GM19193 (cell line): ENCODE data around the gene KRT72.

Experiments
- POLR2A ChIP-seq: IDR thresholded peaks from 4 replicates; pipeline ENCODE4 v1.6.1; 2011; ENCODE audit not compliant: insufficient read depth, insufficient read length; ENCODE audit errors: extremely low read depth

The KRT72 gene

GRCh38 chr12:52634266-52635056, 33.2 kb upstream of the KRT72 start:
- TF ChIP-seq POLR2A = no peak

- TF ChIP-seq POLR2A = no peak
These were observed 32.1 kb upstream of the KRT72 start for GRCh38 chr12:52633383-52633782.

- TF ChIP-seq POLR2A = no peak
These were observed 31.4 kb upstream of the KRT72 start for GRCh38 chr12:52632656-52633055.

- TF ChIP-seq POLR2A = no peak
These were observed 30.6 kb upstream of the KRT72 start for GRCh38 chr12:52631676-52632459.

- TF ChIP-seq POLR2A = no peak
These were observed 30.0 kb upstream of the KRT72 start for GRCh38 chr12:52631264-52631663.

GRCh38 chr12:52630599-52631200, 29.4 kb upstream of the KRT72 start:
- no peak for TF ChIP-seq POLR2A

GRCh38 chr12:52630008-52630500, 28.8 kb upstream of the KRT72 start:
- TF ChIP-seq POLR2A = no peak

GRCh38 chr12:52629281-52630007, 28.2 kb upstream of the KRT72 start:
- no peak for TF ChIP-seq POLR2A

- no peak for TF ChIP-seq POLR2A
These were observed 27.6 kb upstream of the KRT72 start for GRCh38 chr12:52628841-52629240.

GRCh38 chr12:52628111-52628507, 26.8 kb upstream of the KRT72 start:
- no peak for TF ChIP-seq POLR2A

- no peak for TF ChIP-seq POLR2A
These were observed 26.3 kb upstream of the KRT72 start for GRCh38 chr12:52627395-52628110.

GRCh38 chr12:52622349-52622748, 21.1 kb upstream of the KRT72 start:
- TF ChIP-seq POLR2A = no peak

GRCh38 chr12:52618866-52619265, 17.6 kb upstream of the KRT72 start:
- TF ChIP-seq POLR2A = no peak

GRCh38 chr12:52618216-52618615, 17.0 kb upstream of the KRT72 start, which contains the start of gene KRT73:
KRT73 (minus strand) TSS chr12:52618559; CDS start chr12:52618524, 35 bp downstream.
- TF ChIP-seq POLR2A = no peak

- no peak for TF ChIP-seq POLR2A
These were observed 16.1 kb upstream of the KRT72 start for GRCh38 chr12:52617403-52617785.
